ENCODE data around the gene INO80D.
"Not testable (repeated sequence)": the region's sequence is repeated elsewhere in the genome, so short reads cannot be mapped to it uniquely, and the experiment has no call there.

INO80D gene

GRCh38 chr2:206071807-206072206, 14.2 kb downstream of the INO80D start:
- H3K4me3 ChIP-seq (ENCODE audit: low read length) = no peak overlapping the region
- TF ChIP-seq ZNF274 (IDR thresholded peaks at IDR 0.05; ENCODE audit: low read depth, low read length) = no peak

GRCh38 chr2:206069417-206069816, 16.6 kb downstream of the INO80D start:
- no peak for TF ChIP-seq ZNF274 (IDR thresholded peaks at IDR 0.05; ENCODE audit: low read depth, low read length)
- no peak overlapping the region for H3K4me3 ChIP-seq (ENCODE audit: low read length)

GRCh38 chr2:206068207-206068606, 17.8 kb downstream of the INO80D start:
- TF ChIP-seq ZNF274 (IDR thresholded peaks at IDR 0.05; ENCODE audit: low read depth, low read length) = no peak
- no peak overlapping the region for H3K4me3 ChIP-seq (ENCODE audit: low read length)

DNA sequence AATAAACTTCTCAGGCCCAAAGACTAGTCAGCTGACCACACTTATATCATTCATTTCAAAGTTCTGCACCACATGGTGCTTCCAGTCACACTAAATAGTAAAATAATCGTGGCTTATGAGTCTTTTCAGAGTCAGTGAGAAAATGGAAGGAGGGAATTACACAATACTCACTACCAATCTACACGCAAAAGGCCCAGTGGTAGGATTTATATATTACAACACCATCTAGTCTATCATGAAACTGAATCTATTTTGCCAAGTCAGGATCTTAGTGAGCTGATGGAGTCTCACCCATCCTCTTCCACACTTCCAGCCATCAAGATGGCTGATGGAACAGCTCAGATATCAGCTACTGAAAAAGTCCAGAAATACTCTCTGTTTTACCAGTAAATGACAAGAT, 21.9 kb downstream of the INO80D start:
- no peak overlapping the region for H3K4me3 ChIP-seq (ENCODE audit: low read length)
- no peak for TF ChIP-seq ZNF274 (IDR thresholded peaks at IDR 0.05; ENCODE audit: low read depth, low read length)

DNA sequence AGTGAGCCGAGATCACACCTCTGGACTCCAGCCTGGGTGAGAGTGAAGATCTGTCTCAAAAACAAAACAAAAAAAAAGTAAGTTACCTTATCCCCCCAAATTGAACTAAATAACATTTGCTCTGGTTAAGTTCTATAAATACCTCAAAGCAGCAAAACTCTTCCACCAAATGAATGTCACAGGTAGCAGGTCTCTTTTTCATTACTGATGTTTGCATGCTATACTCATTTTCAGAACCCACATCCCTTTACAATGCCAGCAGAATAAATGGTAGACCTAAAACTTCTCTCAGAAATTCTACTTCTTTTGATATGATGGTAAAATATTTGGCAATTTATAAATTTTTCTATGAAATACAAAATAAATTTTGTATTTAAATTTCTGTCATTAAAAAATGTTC, 22.3 kb downstream of the INO80D start:
- TF ChIP-seq ZNF274 (IDR thresholded peaks at IDR 0.05; ENCODE audit: low read depth, low read length) = no peak
- no peak overlapping the region for H3K4me3 ChIP-seq (ENCODE audit: low read length)

DNA sequence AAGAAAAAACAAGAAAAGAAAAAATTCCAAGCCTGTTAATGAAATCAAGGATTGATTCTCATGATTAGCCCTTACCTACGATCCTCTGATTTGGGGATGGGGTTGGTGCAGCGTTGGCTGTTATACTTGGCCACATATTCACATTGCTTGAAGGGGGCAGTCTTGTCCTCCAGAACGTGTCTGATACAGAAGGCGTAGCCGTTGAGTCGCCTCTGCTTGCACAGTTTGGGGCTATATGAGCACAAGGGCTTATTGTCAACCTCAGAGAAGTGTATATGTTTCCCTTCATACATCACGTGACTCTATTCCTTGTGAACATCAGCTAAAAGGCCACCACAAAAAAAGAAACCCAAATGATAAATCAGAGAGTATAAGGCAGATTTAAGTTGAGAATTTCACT, 23.2 kb downstream of the INO80D start:
- no peak for TF ChIP-seq ZNF274 (IDR thresholded peaks at IDR 0.05; ENCODE audit: low read depth, low read length)
- no peak overlapping the region for H3K4me3 ChIP-seq (ENCODE audit: low read length)

- no peak for TF ChIP-seq ZNF274 (IDR thresholded peaks at IDR 0.05; ENCODE audit: low read depth, low read length)
- no peak overlapping the region for H3K4me3 ChIP-seq (ENCODE audit: low read length)
Observed at GRCh38 chr2:206056286-206056685, 29.7 kb downstream of the INO80D start.

DNA sequence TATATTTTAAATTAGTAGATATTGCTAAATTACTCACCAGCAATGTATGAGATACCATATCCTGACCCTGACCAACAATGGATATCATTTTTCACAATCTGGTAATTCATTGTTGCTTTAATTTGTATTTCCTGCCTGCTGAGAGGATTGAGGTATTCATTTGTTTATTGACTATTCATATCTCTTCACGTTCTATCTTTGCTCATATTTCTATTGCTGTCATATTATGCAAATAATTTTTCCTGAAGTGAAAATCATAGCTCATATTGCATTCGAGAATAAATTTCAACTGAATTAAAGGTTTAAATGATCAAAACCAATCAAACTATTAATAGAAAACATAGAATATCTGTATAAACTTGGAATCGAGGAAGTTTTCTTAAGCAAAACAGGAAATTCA, 31.0 kb downstream of the INO80D start:
- TF ChIP-seq ZNF274 (IDR thresholded peaks at IDR 0.05; ENCODE audit: low read depth, low read length) = no peak

DNA sequence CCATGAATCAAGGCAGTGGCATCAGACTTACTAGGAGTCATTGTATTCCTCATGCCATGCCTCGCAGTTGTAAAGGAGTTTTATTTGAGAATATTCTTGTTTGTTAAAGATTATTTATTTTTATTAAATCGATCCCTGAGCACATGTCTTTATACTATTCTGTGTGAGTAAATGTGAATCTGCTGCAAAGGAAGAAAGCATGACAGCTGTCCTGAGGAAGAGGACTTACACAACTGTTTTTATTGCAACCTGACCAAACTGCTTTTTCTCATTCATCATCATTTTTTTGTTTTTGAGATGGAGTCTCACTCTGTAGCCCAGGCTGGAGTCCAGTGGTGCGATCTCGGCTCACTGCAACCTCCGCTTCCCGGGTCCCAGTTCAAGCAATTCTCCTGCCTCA, 34.1 kb downstream of the INO80D start:
- TF ChIP-seq ZNF274 (IDR thresholded peaks at IDR 0.05; ENCODE audit: low read depth, low read length) = no peak
- no peak overlapping the region for H3K4me3 ChIP-seq (ENCODE audit: low read length)

More for the DNA sequence above, 31.0 kb downstream of the INO80D start:
- H3K4me3 ChIP-seq (ENCODE audit: low read length) = no peak overlapping the region

GRCh38 chr2:206049392-206049791, 36.6 kb downstream of the INO80D start:
- no peak for TF ChIP-seq ZNF274 (IDR thresholded peaks at IDR 0.05; ENCODE audit: low read depth, low read length)

DNA sequence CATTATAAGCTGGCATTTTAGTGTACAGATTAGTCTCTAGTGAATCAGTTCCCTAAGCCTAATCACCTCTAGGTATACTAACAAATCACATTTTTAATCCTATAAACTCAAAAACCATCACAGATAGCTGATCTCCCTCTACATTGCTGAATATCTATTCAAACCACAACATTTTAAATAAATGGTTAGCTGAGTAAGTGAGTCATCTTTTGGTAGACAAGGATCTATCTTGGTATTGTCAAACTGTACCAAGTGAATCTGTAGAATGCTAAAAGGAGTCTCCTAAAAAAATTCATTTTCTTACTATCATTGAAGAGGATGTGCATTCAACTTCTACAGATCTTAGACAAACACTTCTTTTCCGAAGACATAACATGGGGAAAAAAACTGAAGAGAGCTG, 40.7 kb downstream of the INO80D start:
- H3K4me3 ChIP-seq (ENCODE audit: low read length) = no peak overlapping the region
- TF ChIP-seq ZNF274 (IDR thresholded peaks at IDR 0.05; ENCODE audit: low read depth, low read length) = no peak

More at GRCh38 chr2:206049392-206049791, 36.6 kb downstream of the INO80D start:
- H3K4me3 ChIP-seq (ENCODE audit: low read length) = no peak overlapping the region

GRCh38 chr2:206040525-206040924, 45.4 kb downstream of the INO80D start:
- no peak overlapping the region for H3K4me3 ChIP-seq (ENCODE audit: low read length)
- no peak for TF ChIP-seq ZNF274 (IDR thresholded peaks at IDR 0.05; ENCODE audit: low read depth, low read length)

DNA sequence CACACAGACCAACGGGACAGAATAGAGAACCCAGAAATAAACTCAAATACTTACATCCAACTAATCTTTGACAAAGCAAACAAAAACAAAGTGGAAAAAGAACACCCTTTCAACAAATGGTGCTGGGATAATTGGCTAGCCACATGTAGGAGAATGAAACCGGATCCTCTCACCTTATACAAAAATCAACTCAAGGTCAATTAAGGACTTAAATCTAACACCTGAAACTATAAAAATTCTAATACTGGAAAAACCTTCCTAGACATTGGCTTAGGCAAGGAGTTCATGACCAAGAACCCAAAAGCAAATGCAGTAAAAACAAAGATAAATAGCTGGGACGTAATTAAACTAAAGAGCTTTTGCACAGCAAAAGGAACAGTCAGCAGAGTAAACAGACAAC, 50.6 kb downstream of the INO80D start:
- not testable (repeated sequence) for H3K4me3 ChIP-seq (ENCODE audit: low read length)

GRCh38 chr2:206033452-206033851, 52.5 kb downstream of the INO80D start:
- H3K4me3 ChIP-seq (ENCODE audit: low read length) = not testable (repeated sequence)

- no peak for TF ChIP-seq ZNF274 (IDR thresholded peaks at IDR 0.05; ENCODE audit: low read depth, low read length)
- H3K4me3 ChIP-seq (ENCODE audit: low read length) = no peak overlapping the region
Observed at GRCh38 chr2:206031950-206032567, 53.9 kb downstream of the INO80D start.

GRCh38 chr2:206031162-206031784, 54.7 kb downstream of the INO80D start:
- no peak overlapping the region for H3K4me3 ChIP-seq (ENCODE audit: low read length)
- no peak for TF ChIP-seq ZNF274 (IDR thresholded peaks at IDR 0.05; ENCODE audit: low read depth, low read length)
